ENCODE measurements around the gene NOS1.

The NOS1 gene

GRCh38 chr12:117388951-117389446 is 27.6 kb upstream of the NOS1 start:
- no peaks in the 10 kb centered on the region for H3K27me3 ChIP-seq (ENCODE audit: insufficient read depth, low read length)
- H3K27ac ChIP-seq (ENCODE audit: low read depth, low read length): no peak overlapping the region
- no peak overlapping the region for H3K18ac ChIP-seq (ENCODE audit: low read length)
- DNase-seq: no peak
- no peak overlapping the region for H2BK12ac ChIP-seq (ENCODE audit: low read length)
- no peaks in the 10 kb centered on the region for H3K36me3 ChIP-seq (ENCODE audit: control insufficient read depth in 1 of 2, insufficient read depth in 2 of 2, low read length in 2 of 2)
- no CpG with 5 or more reads among the region's 9 CpGs for WGBS (ENCODE audit: extremely low coverage, insufficient coverage, insufficient read length)
- H3K9ac ChIP-seq (ENCODE audit: low read length): no peak overlapping the region
- no peaks in the 10 kb centered on the region for H3K4me1 ChIP-seq (ENCODE audit: control insufficient read depth in 1 of 2, insufficient read depth in 2 of 2, low read length in 2 of 2)
- H3K4me2 ChIP-seq (ENCODE audit: low read length): no peak overlapping the region
- H2BK120ac ChIP-seq (ENCODE audit: insufficient read depth, low read length, poor library complexity): no peak overlapping the region
- no peak overlapping the region for H3K4ac ChIP-seq (ENCODE audit: low read depth, low read length)
- no peak overlapping the region for H2AFZ ChIP-seq (ENCODE audit: insufficient read depth, low read length, poor library complexity)
- no peak overlapping the region for H2AK5ac ChIP-seq (ENCODE audit: low read length)
- H4K8ac ChIP-seq (ENCODE audit: low read depth, low read length): no peak overlapping the region
- no peak overlapping the region for H3K14ac ChIP-seq (ENCODE audit: low read length)
- H2BK5ac ChIP-seq (ENCODE audit: low read depth, low read length, poor library complexity): no peak overlapping the region
- no peak overlapping the region for H3K4me3 ChIP-seq (ENCODE audit: low read depth, low read length)
- no peaks in the 10 kb centered on the region for H3K79me2 ChIP-seq (ENCODE audit: control insufficient read depth, insufficient read depth, low read length, poor library complexity)
- no peaks in the 10 kb centered on the region for H3K79me1 ChIP-seq (ENCODE audit: low read length)
- no peak overlapping the region for H3K23ac ChIP-seq (ENCODE audit: low read length)
- peaks cover 1% of the 10 kb centered on the region for H3K9me3 ChIP-seq (ENCODE audit: insufficient read depth, low read depth, low read length)
- H4K12ac ChIP-seq (ENCODE audit: low read depth, low read length): no peak overlapping the region
- H4K91ac ChIP-seq (ENCODE audit: low read depth, low read length): no peak overlapping the region

GRCh38 chr12:117387832-117388231 is 26.4 kb upstream of the NOS1 start:
- no peak overlapping the region for H4K91ac ChIP-seq (ENCODE audit: low read depth, low read length)
- H3K23ac ChIP-seq (ENCODE audit: low read length): no peak overlapping the region
- no peaks in the 10 kb centered on the region for H3K27me3 ChIP-seq (ENCODE audit: insufficient read depth, low read length)
- H3K4ac ChIP-seq (ENCODE audit: low read depth, low read length): no peak overlapping the region
- no peaks in the 10 kb centered on the region for H3K79me1 ChIP-seq (ENCODE audit: low read length)
- no peak overlapping the region for H3K9ac ChIP-seq (ENCODE audit: low read length)
- no peak overlapping the region for H3K18ac ChIP-seq (ENCODE audit: low read length)
- H2BK12ac ChIP-seq (ENCODE audit: low read length): no peak overlapping the region
- WGBS (ENCODE audit: extremely low coverage, insufficient coverage, insufficient read length): no CpG with 5 or more reads among the region's 8 CpGs
- no peak overlapping the region for H3K27ac ChIP-seq (ENCODE audit: low read depth, low read length)
- no peaks in the 10 kb centered on the region for H3K79me2 ChIP-seq (ENCODE audit: control insufficient read depth, insufficient read depth, low read length, poor library complexity)
- H3K4me3 ChIP-seq (ENCODE audit: low read depth, low read length): no peak overlapping the region
- H2BK5ac ChIP-seq (ENCODE audit: low read depth, low read length, poor library complexity): no peak overlapping the region
- no peak overlapping the region for H2AK5ac ChIP-seq (ENCODE audit: low read length)
- H3K36me3 ChIP-seq (ENCODE audit: control insufficient read depth in 1 of 2, insufficient read depth in 2 of 2, low read length in 2 of 2): no peaks in the 10 kb centered on the region
- H2AFZ ChIP-seq (ENCODE audit: insufficient read depth, low read length, poor library complexity): no peak overlapping the region
- no peak overlapping the region for H4K12ac ChIP-seq (ENCODE audit: low read depth, low read length)
- H3K4me1 ChIP-seq (ENCODE audit: control insufficient read depth in 1 of 2, insufficient read depth in 2 of 2, low read length in 2 of 2): no peaks in the 10 kb centered on the region
- no peak overlapping the region for H4K8ac ChIP-seq (ENCODE audit: low read depth, low read length)
- DNase-seq: no peak
- H3K4me2 ChIP-seq (ENCODE audit: low read length): no peak overlapping the region
- no peak overlapping the region for H2BK120ac ChIP-seq (ENCODE audit: insufficient read depth, low read length, poor library complexity)
- H3K9me3 ChIP-seq (ENCODE audit: insufficient read depth, low read depth, low read length): peaks cover 3% of the 10 kb centered on the region
- no peak overlapping the region for H3K14ac ChIP-seq (ENCODE audit: low read length)

- no peak overlapping the region for H4K91ac ChIP-seq (ENCODE audit: low read depth, low read length)
- no peak overlapping the region for H3K27ac ChIP-seq (ENCODE audit: low read depth, low read length)
- H3K4ac ChIP-seq (ENCODE audit: low read depth, low read length): no peak overlapping the region
- no peak overlapping the region for H4K12ac ChIP-seq (ENCODE audit: low read depth, low read length)
- H3K9ac ChIP-seq (ENCODE audit: low read length): peak overlapping the region; percentile 65
- peaks cover 4% of the 10 kb centered on the region for H3K9me3 ChIP-seq (ENCODE audit: insufficient read depth, low read depth, low read length)
- no peak overlapping the region for H3K4me3 ChIP-seq (ENCODE audit: low read depth, low read length)
- no peaks in the 10 kb centered on the region for H3K27me3 ChIP-seq (ENCODE audit: insufficient read depth, low read length)
- H2AK5ac ChIP-seq (ENCODE audit: low read length): no peak overlapping the region
- no peak overlapping the region for H2BK5ac ChIP-seq (ENCODE audit: low read depth, low read length, poor library complexity)
- DNase-seq: no peak
- no peak overlapping the region for H2BK12ac ChIP-seq (ENCODE audit: low read length)
- H3K14ac ChIP-seq (ENCODE audit: low read length): no peak overlapping the region
- no peaks in the 10 kb centered on the region for H3K79me2 ChIP-seq (ENCODE audit: control insufficient read depth, insufficient read depth, low read length, poor library complexity)
- no peak overlapping the region for H3K18ac ChIP-seq (ENCODE audit: low read length)
- no peak overlapping the region for H2AFZ ChIP-seq (ENCODE audit: insufficient read depth, low read length, poor library complexity)
- WGBS (ENCODE audit: extremely low coverage, insufficient coverage, insufficient read length): no CpG with 5 or more reads among the region's 7 CpGs
- no peak overlapping the region for H2BK120ac ChIP-seq (ENCODE audit: insufficient read depth, low read length, poor library complexity)
- no peaks in the 10 kb centered on the region for H3K79me1 ChIP-seq (ENCODE audit: low read length)
- no peaks in the 10 kb centered on the region for H3K36me3 ChIP-seq (ENCODE audit: control insufficient read depth in 1 of 2, insufficient read depth in 2 of 2, low read length in 2 of 2)
- H3K4me1 ChIP-seq (ENCODE audit: control insufficient read depth in 1 of 2, insufficient read depth in 2 of 2, low read length in 2 of 2): no peaks in the 10 kb centered on the region
- no peak overlapping the region for H4K8ac ChIP-seq (ENCODE audit: low read depth, low read length)
- no peak overlapping the region for H3K23ac ChIP-seq (ENCODE audit: low read length)
- H3K4me2 ChIP-seq (ENCODE audit: low read length): no peak overlapping the region
These were observed 23.3 kb upstream of the NOS1 start for GRCh38 chr12:117384735-117385134.

GRCh38 chr12:117380083-117380482 is 18.7 kb upstream of the NOS1 start:
- Histone ChIP-seq H2BK120ac (ENCODE audit: insufficient read depth, low read length, poor library complexity) (no peak overlapping the region), H3K79me2 (ENCODE audit: control insufficient read depth, insufficient read depth, low read length, poor library complexity) (no peaks in the 10 kb centered on the region), H2BK12ac (ENCODE audit: low read length) (no peak overlapping the region), H2AK5ac (ENCODE audit: low read length) (no peak overlapping the region), H3K14ac (ENCODE audit: low read length) (no peak overlapping the region), H3K9ac (ENCODE audit: low read length) (no peak overlapping the region), H3K4me3 (ENCODE audit: low read depth, low read length) (no peak overlapping the region), H2AFZ (ENCODE audit: insufficient read depth, low read length, poor library complexity) (no peak overlapping the region), H3K18ac (ENCODE audit: low read length) (no peak overlapping the region), H4K91ac (ENCODE audit: low read depth, low read length) (no peak overlapping the region), H3K4ac (ENCODE audit: low read depth, low read length) (no peak overlapping the region), H3K79me1 (ENCODE audit: low read length) (no peaks in the 10 kb centered on the region), H2BK5ac (ENCODE audit: low read depth, low read length, poor library complexity) (no peak overlapping the region), H3K9me3 (ENCODE audit: insufficient read depth, low read depth, low read length) (peaks cover 5% of the 10 kb centered on the region), H4K12ac (ENCODE audit: low read depth, low read length) (no peak overlapping the region), H3K27me3 (ENCODE audit: insufficient read depth, low read length) (no peaks in the 10 kb centered on the region), H3K4me2 (ENCODE audit: low read length) (no peak overlapping the region), H4K8ac (ENCODE audit: low read depth, low read length) (no peak overlapping the region), H3K4me1 (ENCODE audit: control insufficient read depth in 1 of 2, insufficient read depth in 2 of 2, low read length in 2 of 2) (no peaks in the 10 kb centered on the region), H3K27ac (ENCODE audit: low read depth, low read length) (no peak overlapping the region), H3K36me3 (ENCODE audit: control insufficient read depth in 1 of 2, insufficient read depth in 2 of 2, low read length in 2 of 2) (no peaks in the 10 kb centered on the region), H3K23ac (ENCODE audit: low read length) (no peak overlapping the region)
- DNase-seq: no peak
- WGBS (ENCODE audit: extremely low coverage, insufficient coverage, insufficient read length): no CpG with 5 or more reads among the region's 1 CpG

All from trophoblast cell (in vitro differentiated cells and primary cell).